ENCODE measurements around the gene GIMAP1.

DNA sequence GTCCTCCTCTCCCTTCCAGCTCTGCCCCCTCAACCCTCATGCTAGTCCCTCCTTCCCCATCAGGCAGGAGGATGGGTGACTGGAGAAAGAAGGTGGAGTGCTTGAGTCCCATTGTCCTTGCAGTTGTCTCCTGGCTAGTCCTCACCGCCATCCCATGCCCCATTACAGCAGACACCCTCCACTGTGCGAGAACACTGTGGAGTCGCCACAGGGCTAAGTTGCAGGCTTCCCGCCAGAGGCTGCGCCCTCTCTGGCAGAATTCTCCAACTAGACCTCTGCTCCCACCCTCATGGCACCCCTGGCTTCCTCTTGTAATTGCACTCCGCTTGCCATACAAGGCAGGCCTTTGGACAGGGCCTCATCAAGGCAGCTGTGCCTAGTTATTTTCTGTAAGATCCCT, 27.8 kb upstream of the GIMAP1 start:
- TF ChIP-seq, protein P1, sequence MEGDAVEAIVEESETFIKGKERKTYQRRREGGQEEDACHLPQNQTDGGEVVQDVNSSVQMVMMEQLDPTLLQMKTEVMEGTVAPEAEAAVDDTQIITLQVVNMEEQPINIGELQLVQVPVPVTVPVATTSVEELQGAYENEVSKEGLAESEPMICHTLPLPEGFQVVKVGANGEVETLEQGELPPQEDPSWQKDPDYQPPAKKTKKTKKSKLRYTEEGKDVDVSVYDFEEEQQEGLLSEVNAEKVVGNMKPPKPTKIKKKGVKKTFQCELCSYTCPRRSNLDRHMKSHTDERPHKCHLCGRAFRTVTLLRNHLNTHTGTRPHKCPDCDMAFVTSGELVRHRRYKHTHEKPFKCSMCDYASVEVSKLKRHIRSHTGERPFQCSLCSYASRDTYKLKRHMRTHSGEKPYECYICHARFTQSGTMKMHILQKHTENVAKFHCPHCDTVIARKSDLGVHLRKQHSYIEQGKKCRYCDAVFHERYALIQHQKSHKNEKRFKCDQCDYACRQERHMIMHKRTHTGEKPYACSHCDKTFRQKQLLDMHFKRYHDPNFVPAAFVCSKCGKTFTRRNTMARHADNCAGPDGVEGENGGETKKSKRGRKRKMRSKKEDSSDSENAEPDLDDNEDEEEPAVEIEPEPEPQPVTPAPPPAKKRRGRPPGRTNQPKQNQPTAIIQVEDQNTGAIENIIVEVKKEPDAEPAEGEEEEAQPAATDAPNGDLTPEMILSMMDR (IDR thresholded peaks at IDR 0.05), result no peak
- TF ChIP-seq POLR2A (IDR thresholded peaks at IDR 0.05), result no peak
